NCI-H345 treated with DMSO at 0.1 percent for 48 hours (cell line): ENCODE data around the gene SLC4A4.

Source experiments
- DNase-seq: peaks from one replicate; lab custom pipeline; 2025; ENCODE audit not compliant: unreplicated experiment; lab: John Stamatoyannopoulos, UW

Gene SLC4A4

GRCh38 chr4:71356924-71357663, 18.3 kb downstream of the SLC4A4 start:
- no peak for DNase-seq

DNA sequence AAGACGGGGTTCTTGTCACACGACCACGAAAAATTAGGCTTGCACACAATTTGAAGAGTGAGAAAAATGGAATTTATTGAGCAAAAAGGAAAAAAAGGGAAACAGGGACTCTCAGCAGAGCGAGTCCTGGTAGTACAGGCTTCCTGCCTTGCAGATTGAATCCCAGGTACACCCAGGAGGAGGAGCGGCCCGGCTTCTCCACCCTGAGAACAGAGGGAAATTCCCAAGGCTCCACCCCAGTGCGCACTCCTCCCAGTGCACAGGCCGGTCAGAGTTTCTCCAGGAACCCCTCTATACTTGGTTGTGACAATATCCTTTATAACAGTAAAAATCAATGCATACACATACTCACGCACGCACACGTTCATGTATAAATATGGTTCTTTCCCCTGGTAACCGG, 22.0 kb downstream of the SLC4A4 start:
- no peak for DNase-seq

DNA sequence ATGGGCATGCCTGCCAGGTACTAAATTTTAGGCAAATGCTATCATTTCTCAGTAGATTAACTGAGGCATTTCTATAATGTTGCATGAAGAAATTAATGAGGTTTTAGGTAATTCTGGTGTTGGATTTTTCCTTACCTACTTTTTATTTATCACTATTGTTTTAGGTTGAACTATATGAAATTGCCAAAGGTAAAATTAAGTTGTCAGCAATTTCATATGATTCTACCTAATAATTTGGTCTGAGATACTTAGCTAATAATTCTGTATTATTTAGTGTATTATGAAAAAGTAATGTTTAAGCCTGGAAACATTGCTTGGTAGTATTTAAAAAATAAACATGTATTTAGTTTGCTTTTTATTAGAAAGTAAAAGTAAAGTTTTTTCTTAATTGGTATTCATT, 22.7 kb downstream of the SLC4A4 start:
- DNase-seq: no peak

- DNase-seq: no peak
These were observed 27.9 kb downstream of the SLC4A4 start for GRCh38 chr4:71366766-71367165.

- DNase-seq: no peak
These were observed 28.7 kb downstream of the SLC4A4 start for GRCh38 chr4:71367546-71367945.

GRCh38 chr4:71368906-71369305, 30.1 kb downstream of the SLC4A4 start:
- DNase-seq: no peak

DNA sequence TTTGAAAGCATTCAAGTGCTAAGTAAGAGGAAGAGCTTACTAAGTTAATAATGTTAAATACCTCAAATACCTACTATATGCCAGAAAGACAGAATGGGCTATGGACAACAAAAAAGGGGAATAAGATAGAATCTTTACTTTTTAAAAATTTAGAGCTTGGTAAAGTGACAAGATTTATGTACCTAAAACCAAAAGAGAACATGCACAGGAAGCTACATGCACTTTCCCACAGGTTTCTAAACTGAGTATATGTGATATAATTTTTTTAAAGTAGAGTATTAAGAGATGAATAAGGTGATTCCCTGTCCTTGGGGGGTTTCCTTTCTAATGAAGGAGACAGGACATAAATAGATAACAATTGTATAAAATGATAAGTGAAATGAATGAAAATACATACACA, 30.7 kb downstream of the SLC4A4 start:
- DNase-seq: no peak

DNA sequence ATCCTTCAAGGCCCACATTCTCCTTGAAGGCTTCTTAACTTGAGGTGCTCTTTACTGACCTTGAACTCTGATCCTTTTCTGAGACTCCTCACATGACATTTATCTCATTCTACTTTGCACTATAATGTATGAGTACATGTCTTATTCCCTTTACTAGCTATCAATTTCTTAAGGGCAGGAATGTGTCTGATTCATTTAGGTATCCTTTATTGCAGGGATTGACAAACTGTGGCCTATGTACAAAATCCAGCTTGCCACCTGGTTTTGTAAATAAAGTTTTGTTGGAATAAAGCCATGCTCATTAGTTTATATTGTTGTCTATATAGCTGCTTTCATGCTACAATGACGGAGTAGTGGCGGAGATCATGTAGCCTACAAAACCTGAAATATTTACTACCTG, 36.7 kb downstream of the SLC4A4 start:
- DNase-seq: no peak

- DNase-seq: no peak
These were observed 38.7 kb downstream of the SLC4A4 start for GRCh38 chr4:71377561-71377960.

GRCh38 chr4:71379126-71379525, 40.3 kb downstream of the SLC4A4 start:
- no peak for DNase-seq

DNA sequence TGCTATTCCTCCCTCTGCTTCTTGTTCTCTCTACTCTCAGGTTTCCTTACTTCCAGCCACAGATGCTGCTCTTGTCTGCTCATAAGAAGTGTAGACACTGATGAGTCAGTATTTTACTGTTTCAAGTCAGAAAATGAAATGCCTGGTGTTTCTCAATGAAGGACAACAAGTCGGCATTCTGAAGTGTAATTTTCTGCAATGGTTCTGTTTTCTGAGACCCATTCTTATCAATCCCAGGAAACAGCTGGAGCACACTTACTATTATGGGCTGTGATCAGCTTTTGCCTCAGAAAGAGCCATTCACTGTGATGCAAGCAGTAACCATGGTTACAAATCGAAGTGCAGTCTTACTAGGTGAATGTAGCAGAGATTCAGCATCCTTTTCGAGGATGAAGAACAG, 42.0 kb downstream of the SLC4A4 start:
- no peak for DNase-seq

DNA sequence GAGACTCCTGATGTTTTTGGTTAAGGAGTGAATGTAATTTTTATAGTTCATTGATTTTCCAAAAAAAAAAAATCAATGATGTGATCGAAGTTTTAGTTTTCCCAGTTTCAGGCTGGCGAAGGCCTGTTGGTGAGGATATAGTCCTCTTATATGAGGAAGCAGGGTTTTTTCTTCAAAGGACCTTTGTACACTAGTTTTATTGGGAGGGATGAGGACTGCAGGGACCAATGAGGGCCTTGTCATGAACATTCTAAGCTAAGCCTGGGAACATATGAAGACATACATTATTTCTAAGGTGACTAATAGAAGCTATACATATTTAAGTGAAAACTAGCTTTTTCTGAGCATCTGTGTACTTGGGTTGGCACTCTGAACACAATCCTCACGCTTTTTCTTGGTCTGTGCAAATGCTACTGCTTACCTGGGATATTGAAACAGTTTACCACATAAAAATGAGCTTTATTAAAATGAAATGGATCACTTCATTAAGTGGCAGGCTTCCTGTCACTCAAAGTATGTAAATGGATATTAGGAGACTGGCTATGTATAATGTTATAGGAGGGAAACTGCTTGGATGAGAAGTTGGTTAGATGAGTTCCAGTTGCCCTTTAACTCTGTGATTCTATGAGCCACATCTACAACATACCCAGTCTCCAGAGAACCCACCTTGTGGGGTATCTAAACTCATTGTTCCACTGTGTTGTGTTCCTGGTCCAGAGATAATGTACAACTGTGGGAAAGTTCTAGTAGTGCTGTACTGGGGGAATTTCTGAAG, 43.5 kb downstream of the SLC4A4 start:
- DNase-seq: no peak

DNA sequence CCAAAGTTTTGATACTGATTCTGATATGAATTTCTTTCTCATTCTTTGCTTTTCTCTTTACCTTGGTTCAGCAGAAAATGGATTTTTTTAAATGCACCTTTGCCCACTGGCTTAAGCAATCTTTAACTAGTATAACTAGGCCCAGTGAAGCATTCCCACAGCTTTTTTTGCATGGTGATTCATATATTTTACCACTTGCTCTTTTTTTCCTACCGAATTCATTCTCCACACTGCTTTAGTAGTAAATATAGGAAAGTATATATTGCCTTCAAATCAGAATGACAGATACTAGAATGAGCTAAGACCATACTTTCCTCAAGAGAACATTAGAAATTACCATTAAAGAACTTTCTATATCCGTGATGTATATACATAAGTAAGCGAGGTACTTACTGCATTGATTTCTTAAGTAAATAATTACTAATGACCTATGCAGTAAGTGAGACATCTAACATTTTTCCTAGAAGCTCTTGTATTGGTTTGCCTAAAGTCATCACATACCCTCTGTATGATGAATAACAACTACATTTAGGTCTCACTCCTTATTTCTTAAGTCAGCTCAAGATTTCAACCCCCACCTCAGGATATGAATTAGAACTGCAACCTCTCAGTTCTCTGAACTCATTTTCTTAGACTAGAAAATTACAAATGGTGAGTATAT, 44.2 kb downstream of the SLC4A4 start:
- DNase-seq: no peak

- no peak for DNase-seq
These were observed 45.2 kb downstream of the SLC4A4 start for GRCh38 chr4:71383984-71384383.

GRCh38 chr4:71389149-71389827, 50.5 kb downstream of the SLC4A4 start:
- DNase-seq: no peak

GRCh38 chr4:71392109-71392508, 53.3 kb downstream of the SLC4A4 start:
- DNase-seq: no peak

GRCh38 chr4:71396382-71396781, 57.6 kb downstream of the SLC4A4 start:
- DNase-seq: no peak

GRCh38 chr4:71400810-71401209, 62.0 kb downstream of the SLC4A4 start:
- DNase-seq: no peak

DNA sequence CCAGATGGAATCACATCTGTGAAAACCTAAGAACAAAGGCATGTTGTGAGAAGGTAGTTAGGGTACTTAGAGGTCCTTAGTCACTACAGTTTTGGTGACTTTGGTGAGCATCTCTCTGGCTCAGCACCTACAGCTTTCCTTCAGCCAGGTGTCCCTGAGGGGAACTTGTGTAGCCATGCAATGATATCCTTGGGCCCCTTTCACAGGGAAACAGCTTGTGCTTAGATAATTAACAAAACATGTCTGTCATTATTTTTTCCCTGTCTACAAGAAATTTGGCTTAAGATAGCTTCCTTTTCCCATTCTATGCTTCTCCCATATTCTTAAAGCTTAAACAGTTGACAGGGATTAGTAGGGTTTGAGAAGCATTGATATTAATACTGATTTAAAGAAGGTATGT, 63.8 kb downstream of the SLC4A4 start:
- no peak for DNase-seq

DNA sequence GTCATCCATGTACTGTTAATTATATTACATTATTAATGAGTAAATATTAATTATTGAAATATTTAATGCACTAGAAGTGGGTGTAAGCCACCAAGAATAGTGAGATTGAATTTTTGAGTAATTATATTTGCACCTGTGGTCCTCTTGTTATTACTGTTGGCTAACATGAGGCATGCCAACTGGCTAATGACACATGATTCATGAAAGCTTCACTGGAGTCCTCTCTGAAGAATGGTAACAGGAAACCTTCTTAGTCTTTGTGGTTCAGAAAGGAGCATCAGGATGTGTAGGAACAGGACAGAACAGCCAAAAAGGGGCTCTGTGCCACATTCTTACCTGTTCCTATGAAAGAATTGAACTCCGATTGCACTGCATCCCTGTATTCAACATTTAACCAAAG, 65.2 kb downstream of the SLC4A4 start:
- no peak for DNase-seq

- no peak for DNase-seq
These were observed 67.0 kb downstream of the SLC4A4 start for GRCh38 chr4:71405791-71406190.
